ENCODE measurements around the gene SEPHS1. TPM values are rescaled to one million over a fixed set of nuclear protein-coding genes. Genes with fewer than 3 reads are reported as not detected.

The SEPHS1 gene
- total RNA-seq, result 10 to 100 TPM; 28.9 to 41.3 (median 37.9) TPM

GRCh38 chr10:13348216-13349017 is at the start of gene SEPHS1:
Gene SEPHS1, minus strand, starts transcription at chr10:13348293. Its CDS starts 3,343 bp downstream, at chr10:13344950.
- ATAC-seq (ENCODE audit: low FRiP score) (peak; percentile 76), DNase-seq (ENCODE audit: low spot score) (no peak)
- TF ChIP-seq, protein P1, sequence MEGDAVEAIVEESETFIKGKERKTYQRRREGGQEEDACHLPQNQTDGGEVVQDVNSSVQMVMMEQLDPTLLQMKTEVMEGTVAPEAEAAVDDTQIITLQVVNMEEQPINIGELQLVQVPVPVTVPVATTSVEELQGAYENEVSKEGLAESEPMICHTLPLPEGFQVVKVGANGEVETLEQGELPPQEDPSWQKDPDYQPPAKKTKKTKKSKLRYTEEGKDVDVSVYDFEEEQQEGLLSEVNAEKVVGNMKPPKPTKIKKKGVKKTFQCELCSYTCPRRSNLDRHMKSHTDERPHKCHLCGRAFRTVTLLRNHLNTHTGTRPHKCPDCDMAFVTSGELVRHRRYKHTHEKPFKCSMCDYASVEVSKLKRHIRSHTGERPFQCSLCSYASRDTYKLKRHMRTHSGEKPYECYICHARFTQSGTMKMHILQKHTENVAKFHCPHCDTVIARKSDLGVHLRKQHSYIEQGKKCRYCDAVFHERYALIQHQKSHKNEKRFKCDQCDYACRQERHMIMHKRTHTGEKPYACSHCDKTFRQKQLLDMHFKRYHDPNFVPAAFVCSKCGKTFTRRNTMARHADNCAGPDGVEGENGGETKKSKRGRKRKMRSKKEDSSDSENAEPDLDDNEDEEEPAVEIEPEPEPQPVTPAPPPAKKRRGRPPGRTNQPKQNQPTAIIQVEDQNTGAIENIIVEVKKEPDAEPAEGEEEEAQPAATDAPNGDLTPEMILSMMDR (IDR thresholded peaks at IDR 0.05), result no peak

DNA sequence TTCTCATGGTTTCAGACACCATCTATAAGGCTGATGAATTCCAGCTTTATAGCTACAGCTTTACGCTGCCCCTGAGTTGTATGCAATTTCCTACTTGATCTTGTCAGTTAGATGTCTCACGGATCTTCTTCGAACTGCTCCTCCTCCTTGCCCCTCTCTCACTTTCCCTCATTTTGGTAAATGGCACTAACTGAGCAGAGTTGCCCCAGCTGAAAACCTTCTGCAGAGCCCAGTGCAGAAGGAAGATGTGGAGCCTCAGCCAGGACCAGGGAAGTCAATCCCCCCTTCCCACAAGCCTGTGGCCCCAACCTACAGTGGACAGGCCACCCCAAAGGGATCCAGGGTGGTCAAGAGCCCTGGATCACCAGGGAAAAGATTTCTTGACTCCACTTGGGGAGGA is 49.0 kb upstream of the SEPHS1 start:
- ATAC-seq (ENCODE audit: low FRiP score) (no peak), DNase-seq (ENCODE audit: low spot score) (no peak)
- TF ChIP-seq, protein P1 (IDR thresholded peaks at IDR 0.05), result no peak

- TF ChIP-seq, protein P1 (IDR thresholded peaks at IDR 0.05), result no peak
Observed at GRCh38 chr10:13396369-13396768, 48.3 kb upstream of the SEPHS1 start.

DNA sequence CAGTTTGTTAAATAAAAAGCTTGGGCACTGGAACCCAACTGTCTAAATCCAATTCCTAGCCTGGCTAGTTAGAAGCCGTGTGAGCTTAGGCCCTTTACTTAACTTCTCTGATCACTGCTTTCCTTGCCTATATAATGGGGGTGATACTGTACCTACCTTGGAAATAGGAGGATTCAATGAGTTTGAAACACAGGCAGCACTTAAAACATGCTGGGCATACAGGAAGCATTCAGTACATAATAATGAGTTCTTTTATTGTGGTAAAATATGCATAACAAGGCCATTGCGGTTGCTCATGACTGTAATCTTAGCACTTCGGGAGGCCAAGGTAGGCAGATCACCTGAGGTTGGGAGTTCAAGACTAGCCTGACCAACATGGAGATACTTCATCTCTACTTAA is 47.4 kb upstream of the SEPHS1 start:
- no peak for DNase-seq (ENCODE audit: low spot score)
- no peak for ATAC-seq (ENCODE audit: low FRiP score)
- TF ChIP-seq, protein P1 (IDR thresholded peaks at IDR 0.05), result no peak

More at GRCh38 chr10:13396369-13396768, 48.3 kb upstream of the SEPHS1 start:
- no peak for ATAC-seq (ENCODE audit: low FRiP score)
- DNase-seq (ENCODE audit: low spot score), result no peak

DNA sequence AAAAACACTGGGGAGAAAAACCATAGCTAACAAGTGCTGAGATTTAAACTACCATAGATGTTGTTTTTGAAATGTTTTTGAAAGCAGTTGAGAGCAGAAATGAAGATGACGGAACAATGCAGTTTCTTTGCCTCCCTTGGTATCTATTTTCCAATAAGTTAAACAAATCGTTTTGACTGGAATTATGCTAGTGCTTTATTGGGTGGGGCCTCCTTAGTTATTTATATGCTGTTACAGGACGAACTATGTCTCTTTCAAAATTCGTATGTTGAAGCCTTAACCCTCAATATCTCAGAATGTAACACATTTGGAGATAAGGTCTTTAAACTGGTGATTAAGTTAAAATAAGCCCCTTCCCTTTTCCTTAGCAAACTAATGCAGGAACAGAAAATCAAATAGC is 45.5 kb upstream of the SEPHS1 start:
- TF ChIP-seq, protein P1 (IDR thresholded peaks at IDR 0.05), result no peak
- DNase-seq (ENCODE audit: low spot score) (no peak), ATAC-seq (ENCODE audit: low FRiP score) (no peak)

DNA sequence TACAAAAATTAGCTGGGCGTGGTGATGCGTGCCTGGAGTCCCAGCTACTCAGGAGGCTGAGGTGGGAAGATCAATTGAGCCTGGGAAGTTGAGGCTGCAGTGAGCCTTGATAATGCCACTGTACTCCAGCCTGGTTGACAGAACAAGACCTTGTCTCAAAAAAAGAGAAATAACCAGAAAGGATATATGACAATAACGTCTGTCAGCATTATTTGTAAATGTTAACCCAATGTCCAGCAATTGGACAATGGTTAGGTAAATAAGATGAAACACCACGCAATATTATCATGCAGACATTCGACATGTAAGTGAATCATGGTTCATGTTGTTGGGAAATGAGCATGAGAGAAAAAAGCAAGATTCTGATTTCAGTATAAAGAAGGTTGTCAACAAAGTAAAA is 44.6 kb upstream of the SEPHS1 start:
- DNase-seq (ENCODE audit: low spot score), result no peak
- no peak for ATAC-seq (ENCODE audit: low FRiP score)
- TF ChIP-seq, protein P1 (IDR thresholded peaks at IDR 0.05), result no peak

All from omental fat pad (tissue), 4 donors.